ENCODE measurements around the gene IL4.

The IL4 gene

DNA sequence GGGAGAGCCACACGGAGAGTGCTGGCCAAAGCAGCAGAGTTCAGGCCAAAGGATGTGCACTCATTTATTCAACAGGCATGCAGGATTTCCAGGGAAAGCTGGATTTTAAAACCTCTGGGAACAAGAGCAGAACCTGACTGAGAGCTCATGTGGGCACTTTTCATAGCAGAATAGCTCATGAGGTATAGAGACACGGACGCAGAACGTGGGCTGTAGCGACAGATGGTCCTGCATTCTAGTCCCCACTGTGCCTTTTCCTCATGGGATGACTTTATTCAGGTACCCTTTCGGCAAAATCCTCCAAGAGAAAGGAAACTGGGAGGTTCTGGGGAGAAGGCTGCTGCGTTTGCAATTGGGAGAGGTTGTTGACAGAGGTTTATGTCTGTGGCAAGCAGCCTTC, 5.4 kb downstream of the IL4 start:
- TF ChIP-seq, protein P1, sequence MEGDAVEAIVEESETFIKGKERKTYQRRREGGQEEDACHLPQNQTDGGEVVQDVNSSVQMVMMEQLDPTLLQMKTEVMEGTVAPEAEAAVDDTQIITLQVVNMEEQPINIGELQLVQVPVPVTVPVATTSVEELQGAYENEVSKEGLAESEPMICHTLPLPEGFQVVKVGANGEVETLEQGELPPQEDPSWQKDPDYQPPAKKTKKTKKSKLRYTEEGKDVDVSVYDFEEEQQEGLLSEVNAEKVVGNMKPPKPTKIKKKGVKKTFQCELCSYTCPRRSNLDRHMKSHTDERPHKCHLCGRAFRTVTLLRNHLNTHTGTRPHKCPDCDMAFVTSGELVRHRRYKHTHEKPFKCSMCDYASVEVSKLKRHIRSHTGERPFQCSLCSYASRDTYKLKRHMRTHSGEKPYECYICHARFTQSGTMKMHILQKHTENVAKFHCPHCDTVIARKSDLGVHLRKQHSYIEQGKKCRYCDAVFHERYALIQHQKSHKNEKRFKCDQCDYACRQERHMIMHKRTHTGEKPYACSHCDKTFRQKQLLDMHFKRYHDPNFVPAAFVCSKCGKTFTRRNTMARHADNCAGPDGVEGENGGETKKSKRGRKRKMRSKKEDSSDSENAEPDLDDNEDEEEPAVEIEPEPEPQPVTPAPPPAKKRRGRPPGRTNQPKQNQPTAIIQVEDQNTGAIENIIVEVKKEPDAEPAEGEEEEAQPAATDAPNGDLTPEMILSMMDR (IDR thresholded peaks at IDR 0.05; ENCODE audit: low read depth, low read length), result no peak
- H3K4me3 ChIP-seq (ENCODE audit: low read depth, low read length), result no peak overlapping the region
- no peak for DNase-seq (ENCODE audit: low read depth, low spot score)
- in situ Hi-C loops (cut with HindIII; ENCODE audit: low sequenced_read_pairs), result no loop called here

DNA sequence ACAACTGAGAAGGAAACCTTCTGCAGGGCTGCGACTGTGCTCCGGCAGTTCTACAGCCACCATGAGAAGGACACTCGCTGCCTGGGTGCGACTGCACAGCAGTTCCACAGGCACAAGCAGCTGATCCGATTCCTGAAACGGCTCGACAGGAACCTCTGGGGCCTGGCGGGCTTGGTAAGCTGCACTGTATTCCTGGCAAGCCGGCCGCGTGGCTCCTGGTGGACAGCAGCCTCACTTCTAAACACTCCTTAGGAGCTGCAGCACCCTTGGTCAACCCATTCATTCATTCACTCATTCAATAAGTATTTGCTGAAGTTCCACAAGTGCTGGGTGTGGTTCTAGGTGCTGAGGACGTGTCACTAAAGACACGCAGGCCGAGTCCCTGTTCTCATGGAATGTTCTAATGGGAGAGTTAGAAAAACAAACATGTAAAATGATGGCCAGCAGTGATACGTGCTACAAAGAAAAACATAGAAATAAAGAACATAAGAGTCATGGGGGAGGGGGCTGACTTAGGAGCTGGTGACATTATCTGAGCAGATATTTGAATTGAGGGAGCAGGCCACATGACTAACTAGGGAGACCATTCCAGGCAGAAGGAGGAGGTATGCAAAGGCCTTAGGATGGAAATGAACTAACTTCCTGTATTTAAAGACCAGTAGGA, 6.1 kb downstream of the IL4 start:
- TF ChIP-seq, protein P1 (IDR thresholded peaks at IDR 0.05; ENCODE audit: low read depth, low read length), result no peak
- no peak for DNase-seq (ENCODE audit: low read depth, low spot score)
- no peak overlapping the region for H3K4me3 ChIP-seq (ENCODE audit: low read depth, low read length)
- in situ Hi-C loops (cut with HindIII; ENCODE audit: low sequenced_read_pairs), result no loop called here

- DNase-seq (ENCODE audit: low read depth, low spot score), result no peak
- TF ChIP-seq, protein P1 (IDR thresholded peaks at IDR 0.05; ENCODE audit: low read depth, low read length), result no peak
- in situ Hi-C loops (cut with HindIII; ENCODE audit: low sequenced_read_pairs), result no loop called here
- H3K4me3 ChIP-seq (ENCODE audit: low read depth, low read length), result no peak overlapping the region
These were observed 7.1 kb downstream of the IL4 start for GRCh38 chr5:132680780-132681475.

- in situ Hi-C loops (cut with HindIII; ENCODE audit: low sequenced_read_pairs), result no loop called here
- DNase-seq (ENCODE audit: low read depth, low spot score), result no peak
- TF ChIP-seq, protein P1 (IDR thresholded peaks at IDR 0.05; ENCODE audit: low read depth, low read length), result no peak
- no peak overlapping the region for H3K4me3 ChIP-seq (ENCODE audit: low read depth, low read length)
These were observed 7.7 kb downstream of the IL4 start for GRCh38 chr5:132681476-132681831.

DNA sequence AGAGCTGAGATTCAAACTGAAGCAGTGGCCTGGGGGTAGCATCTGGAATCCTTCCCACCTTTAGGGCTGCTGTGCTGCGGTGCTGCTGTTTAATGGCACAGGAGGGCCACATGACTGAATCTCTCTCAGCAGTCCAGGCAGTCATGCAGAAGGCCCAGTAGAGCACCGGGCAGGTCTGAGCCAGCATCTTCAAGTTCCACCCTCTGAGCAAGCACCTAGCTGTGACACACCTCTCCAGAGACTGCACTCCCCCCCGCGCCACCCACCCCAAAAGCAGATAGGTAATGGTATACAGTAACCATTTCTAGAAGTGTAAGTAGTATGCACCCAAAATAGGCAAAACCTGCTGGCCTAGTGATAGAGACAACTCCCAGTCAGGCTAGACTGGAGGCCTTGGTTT, 8.2 kb downstream of the IL4 start:
- H3K4me3 ChIP-seq (ENCODE audit: low read depth, low read length), result no peak overlapping the region
- no peak for DNase-seq (ENCODE audit: low read depth, low spot score)
- in situ Hi-C loops (cut with HindIII; ENCODE audit: low sequenced_read_pairs), result no loop called here
- TF ChIP-seq, protein P1 (IDR thresholded peaks at IDR 0.05; ENCODE audit: low read depth, low read length), result no peak

- H3K4me3 ChIP-seq (ENCODE audit: low read depth, low read length), result no peak overlapping the region
- in situ Hi-C loops (cut with HindIII; ENCODE audit: low sequenced_read_pairs), result no loop called here
- TF ChIP-seq, protein P1 (IDR thresholded peaks at IDR 0.05; ENCODE audit: low read depth, low read length), result no peak
- DNase-seq (ENCODE audit: low read depth, low spot score), result no peak
These were observed 10.7 kb downstream of the IL4 start for GRCh38 chr5:132684491-132684890.

All from astrocyte of the spinal cord (primary cell).